Endothelial cell of umbilical vein (primary cell): Measurements from ENCODE around the gene CEMIP.

ENCODE experiments used
- EZH2 ChIP-seq: IDR thresholded peaks from 2 replicates; pipeline ENCODE4 v1.6.1; 2012; ENCODE audit warnings: borderline replicate concordance, low read depth, mild to moderate bottlenecking, moderate library complexity, low read length, inconsistent platforms; ENCODE audit not compliant: severe bottlenecking
- POLR2A ChIP-seq: IDR thresholded peaks from 2 replicates; pipeline ENCODE4 v1.6.1; 2012; ENCODE audit warnings: low read depth, mild to moderate bottlenecking, control low read depth, low read length
- POLR2AphosphoS5 ChIP-seq: IDR thresholded peaks from 2 replicates; pipeline ENCODE4 v1.6.1; 2012; ENCODE audit warnings: low read depth, mild to moderate bottlenecking, control low read depth, low read length, moderate library complexity; ENCODE audit not compliant: insufficient read depth
- TF ChIP-seq, protein P1 (sequence below), 2 donors: IDR thresholded peaks; 1 replicate in 1 of 2; 2 replicates in 1 of 2; pipeline ENCODE4 v1.5.1; 2011; ENCODE audit warnings: low read length in 2 of 2, mild to moderate bottlenecking in 2 of 2, moderate library complexity in 2 of 2, control low read depth in 1 of 2, inconsistent platforms in 1 of 2, low read depth in 1 of 2; ENCODE audit not compliant: insufficient read depth in 1 of 2; ENCODE audit errors: extremely low read depth in 1 of 2

- TF ChIP-seq, protein P1, sequence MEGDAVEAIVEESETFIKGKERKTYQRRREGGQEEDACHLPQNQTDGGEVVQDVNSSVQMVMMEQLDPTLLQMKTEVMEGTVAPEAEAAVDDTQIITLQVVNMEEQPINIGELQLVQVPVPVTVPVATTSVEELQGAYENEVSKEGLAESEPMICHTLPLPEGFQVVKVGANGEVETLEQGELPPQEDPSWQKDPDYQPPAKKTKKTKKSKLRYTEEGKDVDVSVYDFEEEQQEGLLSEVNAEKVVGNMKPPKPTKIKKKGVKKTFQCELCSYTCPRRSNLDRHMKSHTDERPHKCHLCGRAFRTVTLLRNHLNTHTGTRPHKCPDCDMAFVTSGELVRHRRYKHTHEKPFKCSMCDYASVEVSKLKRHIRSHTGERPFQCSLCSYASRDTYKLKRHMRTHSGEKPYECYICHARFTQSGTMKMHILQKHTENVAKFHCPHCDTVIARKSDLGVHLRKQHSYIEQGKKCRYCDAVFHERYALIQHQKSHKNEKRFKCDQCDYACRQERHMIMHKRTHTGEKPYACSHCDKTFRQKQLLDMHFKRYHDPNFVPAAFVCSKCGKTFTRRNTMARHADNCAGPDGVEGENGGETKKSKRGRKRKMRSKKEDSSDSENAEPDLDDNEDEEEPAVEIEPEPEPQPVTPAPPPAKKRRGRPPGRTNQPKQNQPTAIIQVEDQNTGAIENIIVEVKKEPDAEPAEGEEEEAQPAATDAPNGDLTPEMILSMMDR (IDR thresholded peaks at IDR 0.05; ENCODE audit: extremely low read depth in 1 of 2, insufficient read depth in 1 of 2, low read depth in 1 of 2, low read length in 2 of 2) = no peak
- no peak for TF ChIP-seq POLR2AphosphoS5
- TF ChIP-seq EZH2 = no peak
- TF ChIP-seq POLR2A = no peak
These were observed 34.3 kb upstream of the CEMIP start for GRCh38 chr15:80744826-80745225.
